Pancreas (tissue), 10 donors: ENCODE measurements around the gene IFT20. TPM values are rescaled to one million over a fixed set of nuclear protein-coding genes. Genes with fewer than 3 reads are reported as not detected.

ENCODE experiments used
- ATAC-seq, 4 donors: fragments of 200-7000 bp; cut with Tn5 transposase; one replicate each; pipeline versions ENCODE4 v1.8.0 to v1.9.1; 2020; ENCODE audit warnings: mild to moderate bottlenecking in 4 of 4, moderate library complexity in 4 of 4
- DNase-seq, 6 donors: peaks; one replicate each; pipeline ENCODE4 v3.0.0-alpha.2; 2020
- FAIRE-seq: peaks from 2 replicates; lab custom pipeline; 2012; peaks lifted over from hg19 to GRCh38; lab: Jason Lieb, UNC
- H3K27ac ChIP-seq, 4 donors: fragments of 200-600 bp; sonication (generic); 1 replicate in 3 of 4; 2 replicates in 1 of 4; pipeline versions ENCODE4 v1.5.0 to v1.8.0; 2020
- H3K27me3 ChIP-seq, 4 donors: fragments of 200-600 bp; one replicate each; pipeline ENCODE4 v1.8.0; 2021
- H3K36me3 ChIP-seq, 3 donors: fragments of 200-600 bp; sonication (generic) in 1 of 3; one replicate each; pipeline versions ENCODE4 v1.5.0 to v1.8.0; 2020 to 2021
- H3K4me1 ChIP-seq, 3 donors: fragments of 200-600 bp; one replicate each; pipeline ENCODE4 v1.8.0; 2021
- H3K4me3 ChIP-seq, 4 donors: fragments of 200-600 bp; sonication (generic) in 2 of 4; one replicate each; pipeline versions ENCODE4 v1.5.0 to v1.8.0; 2020 to 2021
- H3K9me3 ChIP-seq, 4 donors: fragments of 200-600 bp; one replicate each; pipeline ENCODE4 v1.8.0; 2021
- CTCF ChIP-seq, 4 donors: fragments of 200-600 bp; sonication (generic) in 3 of 4; IDR thresholded peaks; one replicate each; pipeline versions ENCODE4 v1.5.0 to v1.8.0; 2021; ENCODE audit warnings: antibody characterized with exemption in 4 of 4
- WGBS, 2 donors: extraction: QIAGEN DNeasy Blood & Tissue Kit; methylation state at CpG; one replicate each; pipeline ENCODE4 v1.1.7; 2013; 5-methylcytosine and 5-hydroxymethylcytosine counted together
- intact Hi-C, 3 donors: fragments of 100-400 bp; cut with DNase I; formaldehyde crosslinking; loops; one replicate each; pipeline versions ENCODE4 v1.11.1 to v1.14.2; 2022
- polyA plus RNA-seq, 2 donors: library from polyadenylated mRNA; stranded (reverse); fragments of 200-250 nt; gene quantifications; one replicate each; pipeline ENCODE4 v1.2.3, GENCODE V29; 2013
- total RNA-seq, 6 donors: library from RNA; stranded (reverse); fragmentation: NEBNext Ultra II Directional in 4 of 6; extraction: Animal tissue kit (Norgen Biotek cat#: 25700) in 4 of 6; gene quantifications; one replicate each; pipeline versions ENCODE4 v1.2.1 to v1.2.4, GENCODE V29; 2021 to 2023
- donor health status: healthy with polysubstance abuse.
- donor health status: DM: no; HTN: no; CAD: no; lungs with moderate emphysema.
- donor health status: DM: no; HTN: no; CAD: no.
- donor health status: control.
- donor health status: control.
- donor health status: Bipolar disorder and iron deficiency.
- donor health status: DM: yes; HTN: yes; CAD: no.
- donor health status: DM: no; HTN: no; CAD: no.
- donor health status: DM: no; HTN: no; CAD: no.
- donor health status: DM: yes; HTN: yes; CAD: no.

Gene IFT20
- total and polyA plus RNA-seq, 8 donors: 42.3 to 79.0 (median 50.3) TPM

GRCh38 chr17:28328325-28328724 is 6.9 kb downstream of the IFT20 start:
- TF ChIP-seq CTCF (IDR thresholded peaks at IDR 0.05): no peak
- H3K27me3 ChIP-seq: no peaks in the 10 kb centered on the region
- FAIRE-seq (no peak), DNase-seq (peak in 1 of 6 donors; percentile 3), ATAC-seq (no peak)
- no peaks in the 10 kb centered on the region for H3K9me3 ChIP-seq
- 70 to 79% methylated on average over 4 of the region's 4 CpGs for WGBS, 2 donors
- H3K4me1 ChIP-seq: peaks cover 25 to 52% (median 46%) of the 10 kb centered on the region in 3 donors
- H3K27ac ChIP-seq: peak overlapping the region in 1 of 4 donors; percentile 79
- peaks cover 0 to 29% (median 8%) of the 10 kb centered on the region in 3 donors for H3K36me3 ChIP-seq
- intact Hi-C loops: no loop called here
- no peak overlapping the region for H3K4me3 ChIP-seq

GRCh38 chr17:28327709-28328108 is 7.6 kb downstream of the IFT20 start:
- intact Hi-C loops: no loop called here
- DNase-seq (no peak), FAIRE-seq (no peak), ATAC-seq (no peak)
- Histone ChIP-seq H3K27me3 (no peaks in the 10 kb centered on the region), H3K4me1 (peaks cover 25 to 57% (median 50%) of the 10 kb centered on the region in 3 donors), H3K36me3 (peaks cover 0 to 29% (median 8%) of the 10 kb centered on the region in 3 donors), H3K9me3 (no peaks in the 10 kb centered on the region), H3K4me3 (no peak overlapping the region), H3K27ac (peak overlapping the region in 1 of 4 donors; percentile 79)
- no peak for TF ChIP-seq CTCF (IDR thresholded peaks at IDR 0.05)
- 39 to 44% methylated on average over 3 of the region's 3 CpGs for WGBS, 2 donors

- TF ChIP-seq CTCF (IDR thresholded peaks at IDR 0.05): no peak
- H3K36me3 ChIP-seq: peaks cover 0 to 29% (median 8%) of the 10 kb centered on the region in 3 donors
- no peak overlapping the region for H3K4me3 ChIP-seq
- FAIRE-seq (no peak), DNase-seq (peak in 1 of 6 donors; percentile 8), ATAC-seq (no peak)
- intact Hi-C loops: no loop called here
- 67 to 76% methylated on average over 9 of the region's 9 CpGs for WGBS, 2 donors
- H3K27ac ChIP-seq: peak overlapping the region in 2 of 4 donors; percentile 55 to 79
- H3K9me3 ChIP-seq: no peaks in the 10 kb centered on the region
- no peaks in the 10 kb centered on the region for H3K27me3 ChIP-seq
- H3K4me1 ChIP-seq: peaks cover 25 to 58% (median 56%) of the 10 kb centered on the region in 3 donors
Observed at GRCh38 chr17:28327031-28327607, 8.2 kb downstream of the IFT20 start.

GRCh38 chr17:28326114-28326513 is 9.2 kb downstream of the IFT20 start:
- WGBS, 2 donors: 12 to 20% methylated on average over 7 of the region's 7 CpGs
- intact Hi-C loops: no loop called here
- ATAC-seq (peak in 3 of 4 donors; percentile 21 to 33 (median 30)), FAIRE-seq (no peak), DNase-seq (peak in 1 of 6 donors; percentile 43)
- TF ChIP-seq CTCF (IDR thresholded peaks at IDR 0.05): no peak
- peak overlapping the region in 3 of 4 donors; percentile 51 to 84 (median 79) for H3K27ac ChIP-seq
- H3K4me3 ChIP-seq: no peak overlapping the region
- H3K4me1 ChIP-seq: peaks cover 25 to 55% (median 53%) of the 10 kb centered on the region in 3 donors
- no peaks in the 10 kb centered on the region for H3K9me3 ChIP-seq
- H3K27me3 ChIP-seq: no peaks in the 10 kb centered on the region
- peaks cover 0 to 25% (median 8%) of the 10 kb centered on the region in 3 donors for H3K36me3 ChIP-seq

GRCh38 chr17:28325211-28325610 is 10.1 kb downstream of the IFT20 start:
- Histone ChIP-seq H3K36me3 (peaks cover 0 to 25% (median 8%) of the 10 kb centered on the region in 3 donors), H3K27ac (peak overlapping the region; percentile 51 to 84 (median 68)), H3K27me3 (no peaks in the 10 kb centered on the region), H3K9me3 (no peaks in the 10 kb centered on the region), H3K4me1 (peaks cover 25 to 55% (median 53%) of the 10 kb centered on the region in 3 donors), H3K4me3 (no peak overlapping the region)
- peak in 1 of 4 donors; percentile 1 for ATAC-seq
- no peak for DNase-seq
- no peak for TF ChIP-seq CTCF (IDR thresholded peaks at IDR 0.05)
- no peak for FAIRE-seq
- 16 to 18% methylated on average over 5 of the region's 5 CpGs for WGBS, 2 donors
- intact Hi-C loops: no loop called here
